Left lung (tissue), 10 donors: ENCODE measurements around the gene SUFU. TPM values are rescaled to one million over a fixed set of nuclear protein-coding genes. Genes with fewer than 3 reads are reported as not detected.

Experiments
- ATAC-seq: fragments of 200-7000 bp; cut with Tn5 transposase; one replicate; pipeline ENCODE4 v1.9.1; 2020; ENCODE audit warnings: moderate library complexity
- DNase-seq, 4 donors: peaks; one replicate each; pipeline ENCODE4 v3.0.0-alpha.2; 2013 to 2020
- H3K27ac ChIP-seq, 2 donors: fragments of 200-600 bp; sonication (generic) in 1 of 2; one replicate each; pipeline versions ENCODE4 v1.5.0 to v1.8.0; 2020 to 2021
- H3K27me3 ChIP-seq, 2 donors: fragments of 200-600 bp; sonication (generic) in 1 of 2; one replicate each; pipeline versions ENCODE4 v1.5.0 to v1.8.0; 2020 to 2021
- H3K36me3 ChIP-seq, 2 donors: fragments of 200-600 bp; sonication (generic) in 1 of 2; one replicate each; pipeline versions ENCODE4 v1.5.0 to v1.8.0; 2020 to 2021
- H3K4me1 ChIP-seq, 2 donors: fragments of 200-600 bp; one replicate each; pipeline ENCODE4 v1.8.0; 2021
- H3K4me3 ChIP-seq, 2 donors: fragments of 200-600 bp; sonication (generic) in 1 of 2; one replicate each; pipeline versions ENCODE4 v1.5.0 to v1.8.0; 2020 to 2021; ENCODE audit warnings: mild to moderate bottlenecking in 1 of 2
- H3K9me3 ChIP-seq, 2 donors: fragments of 200-600 bp; sonication (generic) in 1 of 2; one replicate each; pipeline versions ENCODE4 v1.5.0 to v1.8.0; 2020 to 2021
- CTCF ChIP-seq, 2 donors: fragments of 200-600 bp; sonication (generic) in 1 of 2; IDR thresholded peaks; one replicate each; pipeline versions ENCODE4 v1.5.0 to v1.8.0; 2021; ENCODE audit warnings: antibody characterized with exemption in 2 of 2
- intact Hi-C, 2 donors: fragments of 100-400 bp; cut with DNase I; formaldehyde crosslinking; loops; one replicate each; pipeline versions ENCODE4 v1.11.2 to v1.14.2; 2022
- polyA plus RNA-seq, 6 donors: library from polyadenylated mRNA; unstranded; fragments of 120-200 nt; gene quantifications; one replicate each; pipeline ENCODE4 v1.2.1, GENCODE V29; 2013; ENCODE audit not compliant: insufficient read length in 6 of 6
- total RNA-seq, 2 donors: library from RNA; stranded (reverse); fragmentation: NEBNext Ultra II Directional; extraction: Animal tissue kit (Norgen Biotek cat#: 25700); gene quantifications; one replicate each; pipeline ENCODE4 v1.2.1, GENCODE V29; 2021
- donor health status: DM: no; HTN: yes; CAD: no.
- donor health status: DM: no; HTN: no; CAD: no.

The SUFU gene
- total and polyA plus RNA-seq, 8 donors: 13.4 to 30.7 (median 27.7) TPM

- Histone ChIP-seq H3K4me1 (peaks cover 3 to 16% of the 10 kb centered on the region in 2 donors), H3K9me3 (no peaks in the 10 kb centered on the region), H3K4me3 (no peak overlapping the region), H3K36me3 (peaks cover 3 to 89% of the 10 kb centered on the region in 2 donors), H3K27me3 (no peaks in the 10 kb centered on the region), H3K27ac (no peak overlapping the region)
- ATAC-seq (no peak), DNase-seq (peak in 1 of 4 donors; percentile 47)
- intact Hi-C loops: no loop called here
- no peak for TF ChIP-seq CTCF (IDR thresholded peaks at IDR 0.05)
Observed at GRCh38 chr10:102480396-102480795, 23.4 kb upstream of the SUFU start.

- H3K9me3 ChIP-seq: no peaks in the 10 kb centered on the region
- no peak for TF ChIP-seq CTCF (IDR thresholded peaks at IDR 0.05)
- no peak overlapping the region for H3K4me3 ChIP-seq
- H3K36me3 ChIP-seq: peaks cover 4 to 100% of the 10 kb centered on the region in 2 donors
- ATAC-seq (no peak), DNase-seq (peak in 2 of 4 donors; percentile 19 to 23)
- H3K27ac ChIP-seq: no peak overlapping the region
- peaks cover 0 to 5% of the 10 kb centered on the region in 2 donors for H3K4me1 ChIP-seq
- intact Hi-C loops: no loop called here
- H3K27me3 ChIP-seq: no peaks in the 10 kb centered on the region
Observed at GRCh38 chr10:102484021-102484420, 19.8 kb upstream of the SUFU start.

- Histone ChIP-seq H3K4me1 (no peaks in the 10 kb centered on the region), H3K36me3 (peaks cover 4 to 100% of the 10 kb centered on the region in 2 donors), H3K4me3 (no peak overlapping the region), H3K9me3 (no peaks in the 10 kb centered on the region), H3K27ac (no peak overlapping the region), H3K27me3 (no peaks in the 10 kb centered on the region)
- no peak for TF ChIP-seq CTCF (IDR thresholded peaks at IDR 0.05)
- DNase-seq (peak in 2 of 4 donors; percentile 30 to 43), ATAC-seq (no peak)
- intact Hi-C loops: no loop called here
Observed at GRCh38 chr10:102485093-102485784, 18.5 kb upstream of the SUFU start.

- peaks cover 0 to 72% of the 10 kb centered on the region in 2 donors for H3K36me3 ChIP-seq
- no peak overlapping the region for H3K27ac ChIP-seq
- H3K9me3 ChIP-seq: no peaks in the 10 kb centered on the region
- no peaks in the 10 kb centered on the region for H3K27me3 ChIP-seq
- no peak for DNase-seq
- ATAC-seq: no peak
- peaks cover 5 to 13% of the 10 kb centered on the region in 2 donors for H3K4me1 ChIP-seq
- intact Hi-C loops: no loop called here
- no peak overlapping the region for H3K4me3 ChIP-seq
- no peak for TF ChIP-seq CTCF (IDR thresholded peaks at IDR 0.05)
Observed at GRCh38 chr10:102491136-102491535, 12.6 kb upstream of the SUFU start.

- intact Hi-C loops: no loop called here
- H3K4me1 ChIP-seq: peaks cover 5 to 14% of the 10 kb centered on the region in 2 donors
- DNase-seq (peak in 1 of 4 donors; percentile 31), ATAC-seq (peak; percentile 77)
- H3K4me3 ChIP-seq: no peak overlapping the region
- no peak for TF ChIP-seq CTCF (IDR thresholded peaks at IDR 0.05)
- H3K9me3 ChIP-seq: no peaks in the 10 kb centered on the region
- no peak overlapping the region for H3K27ac ChIP-seq
- peaks cover 0 to 63% of the 10 kb centered on the region in 2 donors for H3K36me3 ChIP-seq
- no peaks in the 10 kb centered on the region for H3K27me3 ChIP-seq
Observed at GRCh38 chr10:102492344-102492939, 11.3 kb upstream of the SUFU start.
